ENCODE measurements around the gene CTDSP2. TPM values are rescaled to one million over a fixed set of nuclear protein-coding genes. Genes with fewer than 3 reads are reported as not detected.
"Not testable (repeated sequence)": the region's sequence is repeated elsewhere in the genome, so short reads cannot be mapped to it uniquely, and the experiment has no call there.

CTDSP2 gene, protein sequence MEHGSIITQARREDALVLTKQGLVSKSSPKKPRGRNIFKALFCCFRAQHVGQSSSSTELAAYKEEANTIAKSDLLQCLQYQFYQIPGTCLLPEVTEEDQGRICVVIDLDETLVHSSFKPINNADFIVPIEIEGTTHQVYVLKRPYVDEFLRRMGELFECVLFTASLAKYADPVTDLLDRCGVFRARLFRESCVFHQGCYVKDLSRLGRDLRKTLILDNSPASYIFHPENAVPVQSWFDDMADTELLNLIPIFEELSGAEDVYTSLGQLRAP
- polyA plus RNA-seq, result 100 to 1,000 TPM in 1 of 3 donors, 10 to 100 TPM in 2; 76.0 to 106 (median 96.4) TPM

DNA sequence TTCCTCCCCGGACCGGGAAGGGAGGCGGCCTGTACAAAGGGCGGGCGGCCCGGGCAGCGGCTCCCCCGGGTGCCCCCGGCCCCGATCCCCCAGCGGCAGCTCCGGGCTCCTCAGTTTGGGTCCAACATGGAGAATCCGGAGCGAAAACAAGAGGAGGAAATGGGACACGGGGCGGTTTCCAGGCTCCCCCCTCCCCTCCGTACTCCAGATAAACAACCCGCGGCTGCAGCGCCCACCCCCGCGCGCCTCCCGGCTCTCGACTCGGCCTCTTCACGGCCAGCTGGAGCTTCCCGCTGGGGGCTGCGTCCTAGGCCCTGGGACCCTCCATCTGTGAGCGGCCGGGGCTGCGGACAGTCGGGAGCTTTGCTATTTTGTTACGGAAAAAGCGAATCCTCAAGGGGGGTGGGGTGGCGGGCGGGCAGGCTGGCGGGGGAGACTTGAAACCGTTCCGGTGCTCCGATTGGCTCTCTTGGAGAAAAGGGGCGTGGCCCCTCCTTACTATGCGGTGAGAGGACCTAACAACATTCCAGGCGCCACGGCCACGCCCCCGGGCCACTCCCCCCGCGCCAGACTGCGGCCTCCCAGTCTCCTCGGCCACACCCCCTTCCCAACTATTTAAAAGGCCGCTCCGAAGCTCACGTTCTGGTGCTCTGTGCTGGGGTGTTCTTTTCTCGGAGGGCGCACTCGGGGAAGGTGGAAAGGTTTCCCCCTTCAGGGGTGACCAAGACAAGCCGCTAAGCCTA is at the start of gene CTDSP2:
Gene CTDSP2, minus strand, starts transcription at position 153 of the 743 bp plus-strand sequence. CDS start 294 bp downstream, outside the sequence.
- H3K27ac ChIP-seq (ENCODE audit: low read depth, low read length), result peak within 1 kb of the TSS; percentile 94
- WGBS, 3 donors, result 0 to 1% (median 1%) methylated on average over 47 to 58 of the region's 58 CpGs

DNA sequence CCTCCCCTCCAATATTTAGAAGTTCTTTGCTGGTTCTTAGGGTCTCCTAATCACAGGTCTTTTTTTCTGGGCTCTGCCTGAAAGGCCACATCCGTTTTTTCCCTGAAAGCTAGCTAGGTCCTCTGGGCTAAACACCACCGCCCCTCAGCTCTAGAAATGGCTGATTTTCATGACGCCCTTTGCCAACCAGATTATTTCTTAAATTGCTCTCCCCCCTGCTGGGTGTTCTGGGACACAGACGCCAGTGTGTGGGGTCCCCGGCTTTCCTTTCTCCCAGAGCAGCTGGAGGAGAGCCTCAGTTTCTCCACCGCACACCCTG is 49.5 kb upstream of the CTDSP2 start:
- WGBS, 3 donors, result 13 to 18% (median 17%) methylated on average over 6 of the region's 6 CpGs
- peak overlapping the region; percentile 84 for H3K27ac ChIP-seq (ENCODE audit: low read depth, low read length)

DNA sequence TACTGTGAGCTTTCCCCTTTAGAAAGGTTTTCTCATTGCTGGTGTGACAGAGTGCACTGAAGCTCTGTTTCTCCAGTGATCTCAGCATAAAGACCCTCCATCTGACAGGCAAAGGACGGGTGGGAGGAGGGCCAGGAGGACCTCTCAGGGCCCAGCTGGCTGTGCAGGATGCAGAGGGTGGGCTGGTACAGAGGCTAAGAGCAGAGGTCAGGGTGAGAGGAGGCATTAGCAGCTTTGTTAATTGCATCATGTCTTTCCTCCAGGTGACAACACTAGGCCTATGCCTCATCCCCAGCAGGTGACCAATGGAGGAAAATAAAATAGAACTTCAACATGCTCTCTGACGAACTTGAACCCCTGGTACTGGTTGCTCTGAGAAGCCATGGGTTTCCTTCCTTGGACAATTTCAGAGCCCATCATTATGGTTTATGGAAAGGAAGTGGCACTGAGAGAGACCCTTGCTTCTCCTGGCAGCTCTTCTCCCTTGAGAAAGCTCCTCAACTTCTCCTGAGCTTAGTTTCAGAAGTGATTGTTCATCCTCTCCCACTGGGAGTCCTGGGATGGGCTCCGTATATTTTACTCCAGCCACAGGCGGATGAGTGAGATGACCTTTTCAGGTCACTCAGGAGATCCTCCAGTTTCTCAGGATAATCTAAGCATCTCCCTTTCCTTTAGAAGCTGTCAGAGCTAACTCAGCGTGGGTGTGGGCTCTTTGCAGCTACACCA is 49.0 kb upstream of the CTDSP2 start:
- WGBS, 3 donors, result 55 to 78% (median 62%) methylated on average over 5 of the region's 5 CpGs
- H3K27ac ChIP-seq (ENCODE audit: low read depth, low read length), result peak overlapping the region; percentile 84

DNA sequence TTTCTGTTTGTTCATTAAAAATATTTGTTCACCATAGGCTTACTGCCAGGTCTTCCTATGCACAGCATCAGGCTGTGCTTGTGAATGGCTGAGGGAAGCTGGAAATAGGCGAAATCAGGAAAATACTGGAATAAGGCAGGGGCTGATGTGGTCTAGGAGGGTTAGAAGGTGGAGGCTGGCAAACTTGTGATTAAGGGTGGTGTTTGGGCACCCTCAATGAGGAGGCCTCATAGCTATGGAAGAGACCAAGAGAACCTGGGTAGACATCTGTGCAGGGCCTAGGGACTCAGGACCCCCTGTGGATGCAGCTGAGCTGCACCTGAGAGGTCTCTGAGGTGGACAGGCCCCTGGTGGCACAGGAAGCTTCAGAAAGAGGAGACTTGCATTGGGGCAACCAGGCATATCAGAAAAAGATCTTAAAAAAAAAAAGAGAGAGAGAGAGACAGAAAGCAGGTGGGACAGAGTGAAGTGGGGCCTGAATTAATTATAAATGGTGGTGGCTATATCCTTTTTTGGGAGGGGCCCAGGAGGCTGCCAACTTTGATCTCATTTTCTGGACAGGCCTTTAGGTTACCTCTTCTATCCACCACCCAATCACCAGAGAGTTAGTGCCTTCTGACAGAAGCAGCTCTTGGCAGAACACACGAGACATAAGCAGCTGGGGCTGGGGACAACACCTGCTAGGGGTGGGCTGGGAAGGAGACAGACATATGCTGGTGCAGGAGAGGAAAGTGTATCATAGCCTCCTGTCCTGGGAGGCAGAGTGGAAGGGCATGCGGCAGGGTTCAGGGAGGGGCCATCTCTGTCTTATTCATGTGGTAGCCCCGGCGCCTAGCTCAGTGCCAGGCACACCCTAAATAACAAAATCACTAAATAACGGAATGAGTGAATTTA is 48.1 kb upstream of the CTDSP2 start:
- H3K27ac ChIP-seq (ENCODE audit: low read depth, low read length), result peak overlapping the region; percentile 63
- 67 to 81% (median 75%) methylated on average over 6 of the region's 6 CpGs for WGBS, 3 donors

DNA sequence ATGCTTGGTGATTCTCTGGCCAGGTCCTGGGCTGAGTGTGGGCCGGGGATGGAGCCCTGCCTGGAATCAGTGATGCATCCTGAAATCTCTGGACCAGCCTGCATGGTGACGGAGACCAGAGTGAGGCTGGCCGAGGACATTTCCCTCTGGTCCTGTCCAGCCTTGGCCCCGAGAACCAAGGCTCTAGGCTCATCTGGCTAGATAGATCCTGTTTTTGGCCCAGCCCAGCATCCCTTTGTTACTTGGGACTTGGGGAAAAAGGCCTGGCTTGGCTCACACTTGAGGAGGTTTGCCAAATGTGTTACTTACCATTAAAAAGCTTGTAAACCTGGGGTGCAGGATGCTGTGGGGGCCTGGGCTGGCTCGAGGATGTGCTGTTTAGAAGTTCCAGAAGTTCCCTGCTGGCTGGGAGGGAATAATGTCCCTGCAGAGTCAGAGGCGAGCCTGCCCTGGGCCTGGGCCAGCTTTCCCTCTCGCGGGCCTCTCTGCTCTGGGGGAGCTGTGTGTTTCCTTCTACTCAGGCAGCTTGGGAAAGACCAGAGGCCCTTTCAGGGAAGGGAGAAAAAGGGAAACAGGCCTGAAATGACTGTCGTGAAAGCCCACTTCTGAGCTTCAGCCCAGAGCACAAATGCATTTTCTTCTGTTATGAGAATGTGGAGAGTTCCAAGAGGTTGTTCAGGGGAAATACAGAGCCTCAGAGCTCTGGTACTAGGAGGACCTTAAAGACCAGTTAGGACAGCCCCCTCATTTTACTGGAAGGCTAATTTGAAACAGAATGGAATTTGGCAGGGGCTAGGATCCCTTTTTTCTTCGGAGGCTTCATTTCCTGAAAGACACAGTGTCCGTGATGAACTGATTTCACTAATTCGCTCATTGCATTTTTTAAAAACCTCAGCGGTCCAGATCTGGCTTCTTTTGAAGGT is 47.2 kb upstream of the CTDSP2 start:
- 19 to 35% (median 23%) methylated on average over 13 of the region's 13 CpGs for WGBS, 3 donors
- H3K27ac ChIP-seq (ENCODE audit: low read depth, low read length), result peak overlapping the region; percentile 63

DNA sequence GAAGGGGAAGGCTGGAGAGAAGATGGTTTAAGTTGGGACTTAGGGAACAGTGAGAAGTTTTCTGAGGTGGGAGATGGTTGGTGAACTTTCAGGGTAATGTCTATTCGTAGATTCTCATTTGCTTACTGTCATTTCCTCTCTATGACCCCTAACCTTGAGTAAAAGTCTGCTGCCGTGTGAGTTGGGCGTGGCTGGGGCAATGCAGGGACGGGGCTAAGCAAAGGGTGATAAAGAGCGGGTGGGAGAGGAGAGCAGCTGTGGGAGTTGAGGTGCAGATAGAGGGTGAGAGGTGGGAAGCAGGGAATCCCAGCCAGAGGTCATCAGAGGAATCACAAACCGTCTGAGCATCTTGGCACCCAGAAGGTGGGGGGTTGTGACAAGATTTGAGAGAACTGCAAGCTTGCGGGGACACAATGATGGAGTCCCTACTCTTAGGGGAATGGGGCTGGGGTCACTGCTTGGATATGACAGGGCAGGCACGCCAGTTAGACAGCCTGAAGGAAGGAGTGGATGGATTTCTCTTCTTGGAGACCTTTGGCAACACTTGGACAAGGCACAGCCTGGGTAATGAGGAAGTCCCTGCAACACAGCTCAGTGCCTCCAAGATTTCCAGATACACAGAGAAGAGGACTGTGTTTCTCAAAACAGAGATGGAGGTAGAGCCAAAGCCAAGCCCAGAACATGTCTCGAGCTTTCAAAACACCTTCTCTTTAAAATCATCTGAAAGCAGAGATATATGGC is 45.9 kb upstream of the CTDSP2 start:
- 63 to 79% (median 70%) methylated on average over 9 of the region's 9 CpGs for WGBS, 3 donors
- peak overlapping the region; percentile 46 for H3K27ac ChIP-seq (ENCODE audit: low read depth, low read length)

DNA sequence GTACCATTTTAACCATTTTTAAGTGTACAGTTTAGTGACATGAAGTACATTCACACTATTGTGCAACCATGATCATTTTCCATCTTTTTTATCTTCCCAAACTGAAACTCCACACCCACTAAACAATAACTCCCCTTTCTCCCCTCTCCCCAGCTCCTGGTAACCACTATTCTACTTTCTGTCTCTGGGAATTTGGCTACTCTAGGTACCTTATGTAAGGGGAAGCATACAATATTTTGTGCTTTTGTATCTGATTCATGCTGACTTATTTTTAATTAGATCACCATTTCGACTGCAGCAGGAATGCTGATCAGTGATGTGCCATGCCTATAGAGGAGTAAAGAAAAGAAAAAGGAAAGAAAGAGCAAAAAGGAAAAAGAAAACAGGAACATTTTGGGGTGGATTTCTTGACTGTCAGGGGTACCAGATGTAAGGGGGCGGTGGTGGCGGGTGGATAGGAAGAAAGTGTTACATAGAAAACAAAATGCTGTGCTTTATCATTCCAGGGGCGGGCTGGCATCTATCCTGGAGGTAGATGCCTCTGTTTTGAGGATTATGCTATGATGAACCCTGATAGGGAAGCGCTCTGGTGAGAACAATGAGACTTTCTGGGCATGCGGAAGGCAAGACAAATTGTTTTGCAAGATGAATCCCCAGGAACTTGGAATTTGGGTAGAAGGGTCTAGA is 45.2 kb upstream of the CTDSP2 start:
- WGBS, 3 donors, result 85 to 90% (median 86%) methylated on average over 6 of the region's 6 CpGs

DNA sequence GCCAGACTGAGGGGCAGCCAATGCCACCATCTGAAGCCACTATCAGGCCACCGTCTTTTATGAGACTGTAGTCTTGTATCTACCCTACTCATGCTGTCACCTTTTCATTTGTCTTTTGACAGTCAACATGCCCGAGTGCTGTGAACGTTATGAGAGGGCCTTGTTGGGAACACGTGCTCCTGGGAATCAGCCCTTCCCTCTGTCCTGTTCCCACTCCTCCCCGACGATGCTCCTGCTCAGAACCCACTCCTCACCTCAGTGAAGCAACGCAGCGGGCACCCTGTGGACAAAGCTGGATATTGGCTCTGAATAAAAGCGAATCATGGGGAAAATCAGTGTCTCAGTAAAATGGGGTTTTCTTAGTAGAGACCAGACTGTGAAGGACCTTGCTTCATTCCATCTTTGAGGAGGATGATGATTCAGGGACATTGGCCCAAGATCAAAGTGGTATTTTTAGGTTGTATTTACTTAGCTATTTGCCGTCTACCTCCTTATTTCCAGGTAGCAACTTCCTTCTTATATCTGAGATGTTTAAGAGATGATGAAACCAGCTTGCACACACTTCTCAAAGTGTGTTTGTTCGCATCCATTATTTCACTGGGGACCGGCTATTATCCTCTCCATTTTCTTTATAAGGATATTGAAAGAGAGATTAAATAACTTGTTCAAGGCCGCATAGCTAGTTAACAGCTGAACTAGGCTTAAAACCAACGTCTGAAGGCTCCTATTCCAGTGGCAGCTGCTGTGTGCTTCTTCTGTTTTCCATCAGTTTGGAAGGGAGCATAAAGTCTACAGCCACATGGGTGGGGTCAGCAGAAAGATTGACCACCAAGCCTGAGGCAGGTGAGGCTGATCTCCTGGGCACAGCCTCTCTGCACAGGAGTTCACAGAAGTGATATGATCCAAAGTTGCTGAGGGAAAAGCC is 43.9 kb upstream of the CTDSP2 start:
- H3K27ac ChIP-seq (ENCODE audit: low read depth, low read length), result peak overlapping the region; percentile 55
- 69 to 82% (median 73%) methylated on average over 14 of the region's 14 CpGs for WGBS, 3 donors

More for the DNA sequence above, 45.2 kb upstream of the CTDSP2 start:
- H3K27ac ChIP-seq (ENCODE audit: low read depth, low read length), result no peak overlapping the region

DNA sequence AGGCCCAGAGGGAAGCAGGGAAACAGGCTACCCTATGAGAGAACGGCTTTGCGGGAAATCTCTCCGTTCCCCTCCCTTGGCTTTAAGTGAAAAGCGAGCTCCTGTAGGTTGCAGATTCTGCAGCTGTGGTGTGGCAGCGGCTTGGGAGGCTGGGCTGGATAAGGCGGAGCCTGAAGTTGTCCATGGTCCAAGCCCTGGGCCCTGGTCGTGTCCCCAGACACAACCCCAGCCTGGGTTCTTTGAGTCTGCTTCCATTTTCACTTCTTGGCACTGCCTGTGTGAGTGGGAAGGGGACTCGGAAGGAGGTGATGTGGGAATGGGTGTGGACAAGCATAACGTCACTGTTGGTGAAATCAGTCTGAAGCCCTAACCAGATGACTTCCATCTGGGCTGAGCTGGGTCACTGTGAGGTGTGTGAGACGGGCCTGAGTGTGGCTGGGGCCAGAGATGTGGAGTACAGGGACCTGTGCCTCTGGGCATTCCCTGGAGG is 43.0 kb upstream of the CTDSP2 start:
- H3K27ac ChIP-seq (ENCODE audit: low read depth, low read length), result peak overlapping the region; percentile 55
- WGBS, 3 donors, result 41 to 69% (median 49%) methylated on average over 10 of the region's 10 CpGs

DNA sequence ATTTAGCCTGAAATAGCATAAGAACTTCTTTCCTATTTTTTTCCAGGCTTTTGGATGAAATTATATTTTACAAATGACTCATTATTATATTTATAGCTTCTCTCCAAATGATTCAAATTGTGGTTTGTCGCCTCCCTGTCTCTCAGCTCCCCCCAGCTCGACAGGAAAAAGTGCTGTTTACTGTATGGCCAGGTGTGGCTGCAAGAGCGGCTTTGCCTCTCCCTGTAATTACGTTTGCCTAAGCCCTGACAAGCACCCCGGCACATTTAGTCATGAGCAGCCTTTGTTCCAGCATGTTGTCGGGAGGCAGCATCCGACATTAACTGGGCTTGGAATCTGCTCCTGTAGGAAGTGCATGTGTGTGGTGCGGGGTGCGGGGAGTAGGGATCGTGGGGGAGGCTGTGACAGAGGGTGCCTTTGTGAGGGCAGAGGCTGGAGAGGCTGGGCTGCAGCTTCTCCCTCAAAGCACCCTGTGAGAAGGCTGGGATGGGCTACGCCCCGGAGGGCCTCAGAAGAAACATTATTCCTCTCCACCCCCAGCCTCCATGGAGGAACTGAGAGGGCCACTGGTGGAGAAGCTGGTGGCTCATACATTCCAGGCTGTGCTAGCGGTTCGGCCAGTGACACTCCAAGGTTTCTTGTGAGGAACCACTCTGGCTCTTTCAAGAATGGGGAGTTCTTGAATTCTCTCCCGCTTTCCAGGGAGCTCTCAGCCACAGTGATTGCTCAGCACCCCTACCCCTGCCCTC is 42.1 kb upstream of the CTDSP2 start:
- H3K27ac ChIP-seq (ENCODE audit: low read depth, low read length), result peak overlapping the region; percentile 45
- 36 to 58% (median 44%) methylated on average over 14 to 15 of the region's 15 CpGs for WGBS, 3 donors

DNA sequence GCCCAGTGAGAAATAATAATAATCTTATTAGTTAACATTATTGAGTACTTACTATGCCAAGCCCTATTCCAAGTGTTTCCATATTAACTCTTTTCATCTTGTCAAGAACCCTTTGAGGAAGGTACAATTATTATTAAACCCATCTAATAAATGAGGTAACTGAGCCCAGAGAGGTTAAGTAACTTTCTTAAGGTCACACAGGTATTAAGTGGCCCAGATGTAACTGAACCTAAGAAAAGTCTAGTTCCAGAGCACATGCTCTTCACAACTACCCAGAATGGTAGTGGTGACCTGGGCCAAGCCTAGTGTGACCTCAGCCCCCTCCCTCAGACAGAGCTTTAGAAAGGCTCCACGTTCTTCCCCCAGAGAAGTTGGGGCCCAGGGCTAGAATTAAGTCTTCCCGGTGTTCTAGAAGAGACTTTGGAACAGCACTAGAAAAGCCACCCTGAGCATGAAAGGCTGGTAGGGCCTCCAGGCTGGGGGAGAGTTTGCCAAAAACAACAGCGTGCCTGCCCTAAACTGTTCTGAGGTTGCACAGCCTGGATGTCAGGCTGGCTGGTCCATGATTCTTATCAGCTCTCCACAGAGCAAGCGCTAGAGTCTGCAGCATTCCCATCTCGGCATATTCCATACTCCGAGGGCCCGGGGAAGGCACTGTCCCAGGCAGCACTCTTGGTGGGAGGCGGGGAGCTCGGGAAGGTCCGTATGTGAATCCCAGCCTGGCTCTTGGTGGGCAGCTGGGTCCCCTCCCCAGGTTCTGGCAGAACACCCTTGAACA is 41.3 kb upstream of the CTDSP2 start:
- H3K27ac ChIP-seq (ENCODE audit: low read depth, low read length), result no peak overlapping the region
- 46 to 62% (median 55%) methylated on average over 10 of the region's 10 CpGs for WGBS, 3 donors

DNA sequence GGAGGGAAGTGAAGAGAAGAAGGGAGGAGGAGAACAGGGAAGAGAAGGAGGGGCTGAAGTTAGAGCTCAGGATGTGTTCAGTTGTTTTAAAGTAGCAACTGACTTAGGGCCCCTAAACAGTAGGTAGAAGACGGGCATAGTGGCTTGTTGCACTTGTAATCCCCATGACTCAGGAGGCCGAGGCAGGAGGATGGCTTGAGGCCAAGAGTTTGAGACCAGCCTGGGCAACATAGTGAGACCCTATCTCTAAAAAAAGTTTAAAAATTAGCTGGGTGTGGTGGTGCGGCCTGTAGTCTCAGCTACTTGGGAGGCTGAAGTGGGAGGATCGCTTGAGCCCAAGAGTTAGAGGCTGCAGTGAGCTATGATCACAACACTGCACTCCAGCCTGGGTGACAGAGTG is 40.4 kb upstream of the CTDSP2 start:
- not testable (repeated sequence) for H3K27ac ChIP-seq (ENCODE audit: low read depth, low read length)
- 92 to 96% (median 96%) methylated on average over 4 of the region's 4 CpGs for WGBS, 3 donors

DNA sequence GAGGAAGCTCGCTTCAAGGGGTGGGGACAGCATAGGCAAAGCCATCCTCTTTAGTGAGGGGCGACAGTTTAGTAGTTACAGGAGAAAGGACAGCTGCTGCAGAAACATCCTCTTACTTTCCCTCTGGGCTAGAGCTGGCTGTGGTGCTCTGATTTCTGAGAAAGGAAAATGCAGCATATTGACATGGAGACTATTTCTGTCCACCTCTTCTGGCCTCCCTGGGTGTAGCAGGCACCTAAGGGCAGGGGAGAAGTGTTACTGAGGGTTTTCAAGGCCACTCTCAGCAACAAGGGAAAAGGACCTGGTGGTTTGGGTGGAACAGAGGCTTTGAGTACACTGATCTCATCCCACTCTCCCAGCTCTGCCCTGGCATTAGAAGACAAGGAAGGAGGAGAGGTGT is 40.0 kb upstream of the CTDSP2 start:
- no peak overlapping the region for H3K27ac ChIP-seq (ENCODE audit: low read depth, low read length)
- 94 to 100% (median 96%) methylated on average over 2 of the region's 2 CpGs for WGBS, 3 donors

DNA sequence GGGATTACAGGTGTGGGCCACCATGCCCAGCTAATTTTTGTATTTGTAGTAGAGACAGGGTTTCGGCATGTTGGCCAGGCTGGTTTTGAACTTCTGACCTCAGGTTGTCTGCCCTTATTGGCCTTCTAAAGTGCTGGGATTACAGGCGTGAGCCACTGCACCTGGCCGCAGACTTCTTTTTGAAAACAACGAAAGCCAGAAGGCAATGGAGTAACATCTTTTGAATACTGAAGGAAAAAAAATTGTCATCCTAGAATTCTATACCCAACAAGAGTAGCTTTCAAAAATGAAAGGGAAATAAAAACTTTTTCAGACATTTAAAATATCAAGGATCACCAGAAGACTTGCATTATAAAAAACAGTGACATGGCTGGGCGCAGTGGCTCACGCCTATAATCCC is 38.7 kb upstream of the CTDSP2 start:
- WGBS, 3 donors, result 97 to 99% (median 98%) methylated on average over 6 of the region's 6 CpGs

More for the DNA sequence above, 38.7 kb upstream of the CTDSP2 start:
- H3K27ac ChIP-seq (ENCODE audit: low read depth, low read length), result no peak overlapping the region
